ENCODE data around the gene RIMBP2. TPM values are rescaled to one million over a fixed set of nuclear protein-coding genes. Genes with fewer than 3 reads are reported as not detected.

RIMBP2 gene
- total and polyA plus RNA-seq, 9 donors, result 1.1 to 16.2 (median 3.5) TPM

DNA sequence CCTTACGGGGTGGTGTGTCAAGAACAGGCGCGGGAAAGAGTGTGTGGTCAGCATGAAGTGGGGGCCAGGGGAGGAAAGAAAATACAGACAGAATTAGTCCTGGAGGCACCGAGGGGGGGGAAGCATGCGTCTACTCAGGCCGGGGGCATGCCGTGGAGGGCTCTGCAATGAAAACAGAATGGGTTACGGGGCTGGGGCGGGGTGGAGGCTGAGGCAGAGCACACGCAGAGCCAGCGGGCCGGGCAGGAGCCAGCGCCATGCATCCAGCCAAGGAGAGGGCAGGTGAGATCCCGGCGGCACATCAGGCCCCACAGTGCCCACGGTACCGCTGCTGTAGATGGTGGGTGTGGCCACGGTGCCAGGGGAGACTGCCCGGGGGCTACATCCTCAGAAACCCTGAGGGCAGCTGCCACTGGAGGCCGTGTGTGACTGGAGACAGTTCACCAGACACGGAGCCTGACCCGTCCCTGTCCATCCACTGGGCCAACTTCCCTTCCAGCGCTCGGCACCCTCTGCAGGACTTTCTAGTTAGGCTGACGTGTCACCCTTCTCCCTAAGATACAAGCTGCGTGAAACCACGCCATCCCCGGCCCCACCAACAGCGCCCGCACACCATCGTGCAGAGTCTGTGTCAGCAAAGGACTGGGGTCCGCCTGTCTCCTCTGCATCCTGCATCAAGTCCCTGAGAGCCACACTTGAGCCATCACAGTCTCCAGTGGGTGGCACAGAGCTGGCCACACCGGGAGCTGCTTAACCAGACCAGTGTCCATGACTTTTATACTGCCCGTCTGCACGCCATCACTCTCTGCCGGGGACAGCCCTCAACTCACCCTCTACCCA is 291.0 kb downstream of the RIMBP2 start:
- H3K27me3 ChIP-seq, result no peaks in the 10 kb centered on the region
- H3K9me3 ChIP-seq, result no peaks in the 10 kb centered on the region
- WGBS, 3 donors, result 91 to 94% (median 92%) methylated on average over 36 of the region's 36 CpGs
- no peaks in the 10 kb centered on the region for H3K4me1 ChIP-seq (ENCODE audit: insufficient read depth)
- DNase-seq, result no peak
- no peaks in the 10 kb centered on the region for H3K36me3 ChIP-seq
- H3K4me3 ChIP-seq, result no peak overlapping the region
- TF ChIP-seq POLR2A (IDR thresholded peaks at IDR 0.05) (no peak), EP300 (IDR thresholded peaks at IDR 0.05) (no peak)
- TF ChIP-seq, protein P1, sequence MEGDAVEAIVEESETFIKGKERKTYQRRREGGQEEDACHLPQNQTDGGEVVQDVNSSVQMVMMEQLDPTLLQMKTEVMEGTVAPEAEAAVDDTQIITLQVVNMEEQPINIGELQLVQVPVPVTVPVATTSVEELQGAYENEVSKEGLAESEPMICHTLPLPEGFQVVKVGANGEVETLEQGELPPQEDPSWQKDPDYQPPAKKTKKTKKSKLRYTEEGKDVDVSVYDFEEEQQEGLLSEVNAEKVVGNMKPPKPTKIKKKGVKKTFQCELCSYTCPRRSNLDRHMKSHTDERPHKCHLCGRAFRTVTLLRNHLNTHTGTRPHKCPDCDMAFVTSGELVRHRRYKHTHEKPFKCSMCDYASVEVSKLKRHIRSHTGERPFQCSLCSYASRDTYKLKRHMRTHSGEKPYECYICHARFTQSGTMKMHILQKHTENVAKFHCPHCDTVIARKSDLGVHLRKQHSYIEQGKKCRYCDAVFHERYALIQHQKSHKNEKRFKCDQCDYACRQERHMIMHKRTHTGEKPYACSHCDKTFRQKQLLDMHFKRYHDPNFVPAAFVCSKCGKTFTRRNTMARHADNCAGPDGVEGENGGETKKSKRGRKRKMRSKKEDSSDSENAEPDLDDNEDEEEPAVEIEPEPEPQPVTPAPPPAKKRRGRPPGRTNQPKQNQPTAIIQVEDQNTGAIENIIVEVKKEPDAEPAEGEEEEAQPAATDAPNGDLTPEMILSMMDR (IDR thresholded peaks at IDR 0.05), result no peak
- intact Hi-C loops (cut with DNase I), result no loop called here
- no peak overlapping the region for H3K27ac ChIP-seq

DNA sequence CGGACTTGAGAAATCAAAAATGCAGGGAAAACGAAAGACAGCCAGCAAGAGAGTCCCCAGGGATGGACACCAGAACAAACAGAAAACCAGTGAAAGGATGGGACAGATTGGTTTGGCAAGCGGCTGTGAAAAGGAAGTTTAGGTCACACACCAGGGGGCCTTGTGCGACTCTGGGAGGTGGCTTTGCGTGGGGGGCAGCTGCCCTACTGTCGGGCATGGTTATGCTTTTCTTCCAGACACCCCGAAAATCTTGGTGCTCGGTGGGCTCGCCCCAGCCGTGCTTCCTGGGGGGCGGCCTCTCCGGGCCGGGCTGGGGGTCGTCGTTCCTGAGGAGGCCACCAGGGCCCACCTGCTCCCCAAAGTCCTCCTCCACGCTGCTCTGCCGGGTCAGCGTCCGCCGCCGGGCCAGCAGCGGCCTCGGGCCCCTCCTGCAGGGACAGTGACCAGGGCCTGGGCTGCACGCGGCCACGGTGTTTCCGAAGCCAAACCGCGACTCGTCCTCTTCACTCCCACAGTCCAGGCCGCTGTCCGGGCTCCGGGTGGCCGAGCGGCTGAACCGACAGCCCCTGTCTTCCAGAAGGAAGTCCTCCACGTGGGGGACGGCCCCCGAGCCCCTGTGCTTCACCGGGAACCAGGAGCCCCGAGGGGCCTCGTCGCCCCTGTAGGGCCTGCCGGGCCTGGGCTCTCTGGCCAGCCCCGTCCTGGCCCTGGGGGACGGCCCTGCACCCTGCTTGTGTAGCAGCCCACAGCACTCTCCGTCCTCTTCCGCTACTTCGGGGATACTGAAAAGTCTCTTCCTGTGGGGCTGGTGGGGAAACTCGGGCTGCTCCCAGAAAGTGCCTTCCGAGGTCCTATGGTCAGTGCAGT is 291.9 kb downstream of the RIMBP2 start:
- H3K36me3 ChIP-seq, result no peaks in the 10 kb centered on the region
- no peak overlapping the region for H3K27ac ChIP-seq
- no peaks in the 10 kb centered on the region for H3K4me1 ChIP-seq (ENCODE audit: insufficient read depth)
- no peaks in the 10 kb centered on the region for H3K27me3 ChIP-seq
- WGBS, 3 donors, result 88 to 90% (median 90%) methylated on average over 48 to 51 of the region's 51 CpGs
- DNase-seq, result no peak
- H3K9me3 ChIP-seq, result no peaks in the 10 kb centered on the region
- intact Hi-C loops (cut with DNase I), result no loop called here
- no peak overlapping the region for H3K4me3 ChIP-seq
- TF ChIP-seq POLR2A (IDR thresholded peaks at IDR 0.05) (no peak), EP300 (IDR thresholded peaks at IDR 0.05) (no peak)
- TF ChIP-seq, protein P1 (IDR thresholded peaks at IDR 0.05), result no peak

DNA sequence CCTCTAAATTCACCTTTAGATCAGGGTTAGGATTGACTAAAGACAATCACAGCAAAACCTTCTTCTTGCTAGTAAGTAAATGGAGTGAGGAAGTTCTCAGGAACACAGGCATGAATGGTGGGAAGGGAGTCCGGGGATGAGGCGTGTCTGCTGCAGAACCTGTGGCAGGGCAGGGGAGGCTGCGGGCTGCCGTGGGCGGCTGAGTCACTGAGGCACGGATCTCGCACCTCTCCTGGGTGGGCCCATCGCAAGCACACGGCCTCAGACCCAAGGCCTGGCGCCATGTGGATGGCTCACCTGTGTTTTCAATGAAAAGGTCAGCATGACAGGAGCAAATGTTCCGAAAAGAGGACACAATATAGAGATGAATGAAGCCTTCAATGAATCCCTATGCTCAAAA is 293.0 kb downstream of the RIMBP2 start:
- no peak for DNase-seq
- no peaks in the 10 kb centered on the region for H3K27me3 ChIP-seq
- H3K4me1 ChIP-seq (ENCODE audit: insufficient read depth), result no peaks in the 10 kb centered on the region
- H3K27ac ChIP-seq, result no peak overlapping the region
- intact Hi-C loops (cut with DNase I), result no loop called here
- H3K36me3 ChIP-seq, result no peaks in the 10 kb centered on the region
- TF ChIP-seq POLR2A (IDR thresholded peaks at IDR 0.05) (no peak), EP300 (IDR thresholded peaks at IDR 0.05) (no peak)
- TF ChIP-seq, protein P1 (IDR thresholded peaks at IDR 0.05), result no peak
- no peaks in the 10 kb centered on the region for H3K9me3 ChIP-seq
- H3K4me3 ChIP-seq, result no peak overlapping the region
- 86 to 90% (median 88%) methylated on average over 11 of the region's 11 CpGs for WGBS, 3 donors

DNA sequence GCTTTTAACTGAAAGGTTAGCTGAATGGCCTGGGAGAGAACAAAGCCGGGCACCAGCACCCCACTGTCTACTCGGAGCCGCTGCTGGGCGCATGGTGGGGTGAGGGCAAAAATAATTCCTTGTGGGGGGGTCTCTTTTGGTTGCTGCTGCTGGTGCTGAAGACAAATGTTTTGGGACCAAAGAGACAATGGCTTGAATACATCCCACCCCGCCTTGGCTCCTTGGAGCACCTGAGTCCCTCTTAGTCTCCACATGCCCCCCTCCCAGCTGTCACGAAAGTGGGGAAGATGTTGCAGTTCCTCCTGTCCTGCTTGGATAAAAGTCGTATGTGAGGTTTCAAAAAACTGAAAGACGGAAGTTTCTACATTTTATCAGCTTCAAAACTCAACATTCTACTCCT is 293.4 kb downstream of the RIMBP2 start:
- Histone ChIP-seq H3K36me3 (no peaks in the 10 kb centered on the region), H3K27ac (no peak overlapping the region), H3K9me3 (no peaks in the 10 kb centered on the region), H3K4me1 (ENCODE audit: insufficient read depth) (no peaks in the 10 kb centered on the region), H3K4me3 (no peak overlapping the region), H3K27me3 (no peaks in the 10 kb centered on the region)
- TF ChIP-seq EP300 (IDR thresholded peaks at IDR 0.05) (no peak), POLR2A (IDR thresholded peaks at IDR 0.05) (no peak)
- TF ChIP-seq, protein P1 (IDR thresholded peaks at IDR 0.05), result no peak
- no peak for DNase-seq
- intact Hi-C loops (cut with DNase I), result no loop called here
- 91 to 93% (median 91%) methylated on average over 8 of the region's 8 CpGs for WGBS, 3 donors
